Body of pancreas (tissue), 4 donors: ENCODE data around the gene SSH2.

Experiments
- CTCF ChIP-seq, 7 experiments: fragments of 450-650 bp in 4 of 7; fragments of 200-600 bp in 3 of 7; sonication (generic) in 3 of 7; IDR thresholded peaks; one replicate each; pipeline ENCODE4 v1.5.1; 2016 to 2019; ENCODE audit warnings: antibody characterized with exemption in 7 of 7
- POLR2A ChIP-seq, 3 donors: fragments of 450-650 bp; IDR thresholded peaks; one replicate each; pipeline ENCODE4 v1.6.1; 2016; ENCODE audit warnings: antibody characterized with exemption in 3 of 3, mild to moderate bottlenecking in 2 of 3

GRCh38 chr17:29620271-29620670, 309.8 kb downstream of the SSH2 start:
- no peak for TF ChIP-seq CTCF (IDR thresholded peaks at IDR 0.05)
- TF ChIP-seq POLR2A (IDR thresholded peaks at IDR 0.05) = no peak
